WTC11 (cell line): ENCODE measurements around the gene MRPS5. TPM values are rescaled to one million over a fixed set of nuclear protein-coding genes. Genes with fewer than 3 reads are reported as not detected.

Experiments
- ATAC-seq: fragments of 200-7000 bp; cut with Tn5 transposase; 2 replicates; pipeline ENCODE4 v1.10.0; 2021; ENCODE audit warnings: mild to moderate bottlenecking, moderate library complexity
- CTCF ChIA-PET: fragments of 300-600 bp; sonication (Branson Sonifier 250); formaldehyde crosslinking; loops from one replicate; lab custom pipeline; 2021; ENCODE audit warnings: antibody characterized with exemption; lab: Charles Lee
- POLR2A ChIA-PET: fragments of 350-600 bp; sonication (Branson Sonifier 250); formaldehyde crosslinking; loops from one replicate; lab custom pipeline; 2021; ENCODE audit warnings: antibody characterized with exemption; lab: Charles Lee
- DNase-seq: peaks from one replicate; pipeline ENCODE4 v3.0.0; 2021; ENCODE audit warnings: low spot score
- H3K27ac Mint-ChIP-seq: 2 replicates; pipeline ENCODE4 v1.8.0; 2021; ENCODE audit warnings: mixed read lengths
- H3K27me3 Mint-ChIP-seq: 2 replicates; pipeline ENCODE4 v1.8.0; 2021; ENCODE audit warnings: low read depth, mild to moderate bottlenecking, moderate library complexity, mixed read lengths
- H3K36me3 Mint-ChIP-seq: 2 replicates; pipeline ENCODE4 v1.8.0; 2021; ENCODE audit warnings: mixed read lengths
- H3K4me1 Mint-ChIP-seq: 2 replicates; pipeline ENCODE4 v1.8.0; 2022; ENCODE audit warnings: mixed read lengths
- H3K4me3 Mint-ChIP-seq: 2 replicates; pipeline ENCODE4 v1.8.0; 2021; ENCODE audit warnings: mild to moderate bottlenecking, moderate library complexity, mixed read lengths
- H3K9me3 Mint-ChIP-seq: 2 replicates; pipeline ENCODE4 v1.8.0; 2021; ENCODE audit warnings: mixed read lengths
- AR ChIP-seq: fragments of 250-450 bp; sonication (Bioruptor Pico); IDR thresholded peaks from 2 replicates; pipeline ENCODE4 v1.9.0; 2021; ENCODE audit warnings: mild to moderate bottlenecking
- CREM ChIP-seq: sonication (generic); formaldehyde crosslinking; IDR thresholded peaks from 2 replicates; pipeline ENCODE4 v1.8.1; 2022; ENCODE audit warnings: mild to moderate bottlenecking, missing genetic modification reagents, moderate library complexity
- CTCF ChIP-seq: fragments of 200-600 bp; IDR thresholded peaks from 2 replicates; pipeline ENCODE4 v1.8.0; 2022; ENCODE audit warnings: antibody characterized with exemption
- E2F5 ChIP-seq: sonication (generic); formaldehyde crosslinking; IDR thresholded peaks from 2 replicates; pipeline ENCODE4 v1.8.1; 2022; ENCODE audit warnings: mild to moderate bottlenecking, moderate library complexity, missing genetic modification reagents
- ELF4 ChIP-seq: sonication (generic); formaldehyde crosslinking; IDR thresholded peaks from 2 replicates; pipeline ENCODE4 v1.8.1; 2022; ENCODE audit warnings: low read depth, mild to moderate bottlenecking, moderate library complexity, missing genetic modification reagents
- EMX1 ChIP-seq: fragments of 250-450 bp; sonication (Bioruptor Pico); IDR thresholded peaks from 2 replicates; pipeline ENCODE4 v1.8.0; 2021; ENCODE audit warnings: mild to moderate bottlenecking
- FOXJ3 ChIP-seq: sonication (generic); formaldehyde crosslinking; IDR thresholded peaks from 2 replicates; pipeline ENCODE4 v1.9.0; 2021; ENCODE audit warnings: missing genetic modification reagents, mild to moderate bottlenecking, borderline replicate concordance
- FOXK1 ChIP-seq: sonication (generic); formaldehyde crosslinking; IDR thresholded peaks from 2 replicates; pipeline ENCODE4 v1.8.0; 2022; ENCODE audit warnings: mild to moderate bottlenecking, moderate library complexity, missing genetic modification reagents
- FOXP4 ChIP-seq: sonication (generic); formaldehyde crosslinking; IDR thresholded peaks from 2 replicates; pipeline ENCODE4 v1.8.0; 2022; ENCODE audit warnings: mild to moderate bottlenecking, missing genetic modification reagents
- GABPB1 ChIP-seq: sonication (generic); formaldehyde crosslinking; IDR thresholded peaks from 2 replicates; pipeline ENCODE4 v1.8.1; 2023; ENCODE audit warnings: mild to moderate bottlenecking, missing genetic modification reagents
- HMGA2 ChIP-seq: fragments of 250-450 bp; sonication (Bioruptor Pico); IDR thresholded peaks from 2 replicates; pipeline ENCODE4 v1.4.0; 2021; ENCODE audit warnings: mild to moderate bottlenecking, moderate library complexity
- MLX ChIP-seq: sonication (generic); formaldehyde crosslinking; IDR thresholded peaks from 2 replicates; pipeline ENCODE4 v1.8.1; 2023; ENCODE audit warnings: mild to moderate bottlenecking, missing genetic modification reagents, moderate library complexity
- MXD4 ChIP-seq: fragments of 250-450 bp; sonication (Bioruptor Pico); IDR thresholded peaks from 2 replicates; pipeline ENCODE4 v1.8.0; 2021; ENCODE audit warnings: mild to moderate bottlenecking, moderate library complexity, borderline replicate concordance
- NFATC4 ChIP-seq: fragments of 250-450 bp; sonication (Bioruptor Pico); IDR thresholded peaks from 2 replicates; pipeline ENCODE4 v1.9.0; 2021; ENCODE audit warnings: mild to moderate bottlenecking
- NFYB ChIP-seq: sonication (generic); formaldehyde crosslinking; conservative IDR thresholded peaks from 2 replicates; pipeline ENCODE4 v1.8.0; 2022; ENCODE audit warnings: low read depth, missing genetic modification reagents
- NR1H2 ChIP-seq: sonication (generic); formaldehyde crosslinking; IDR thresholded peaks from 2 replicates; pipeline ENCODE4 v1.9.0; 2021; ENCODE audit warnings: mild to moderate bottlenecking, moderate library complexity, missing genetic modification reagents
- PREB ChIP-seq: sonication (generic); formaldehyde crosslinking; IDR thresholded peaks from 2 replicates; pipeline ENCODE4 v1.8.1; 2022; ENCODE audit warnings: mild to moderate bottlenecking, missing genetic modification reagents, moderate library complexity, borderline replicate concordance
- PRRX2 ChIP-seq: fragments of 250-450 bp; sonication (Bioruptor Pico); IDR thresholded peaks from 2 replicates; pipeline ENCODE4 v1.8.0; 2021; ENCODE audit warnings: mild to moderate bottlenecking
- SMAD3 ChIP-seq: sonication (generic); formaldehyde crosslinking; IDR thresholded peaks from 2 replicates; pipeline ENCODE4 v1.8.0; 2022; ENCODE audit warnings: missing genetic modification reagents, mild to moderate bottlenecking, borderline replicate concordance
- SOX15 ChIP-seq: fragments of 250-450 bp; sonication (Bioruptor Pico); IDR thresholded peaks from 2 replicates; pipeline ENCODE4 v1.9.0; 2021; ENCODE audit warnings: mild to moderate bottlenecking
- SP1 ChIP-seq: sonication (generic); formaldehyde crosslinking; conservative IDR thresholded peaks from 2 replicates; pipeline ENCODE4 v1.8.1; 2022; ENCODE audit warnings: missing genetic modification reagents
- TCF7 ChIP-seq: sonication (generic); formaldehyde crosslinking; IDR thresholded peaks from 2 replicates; pipeline ENCODE4 v1.8.0; 2022; ENCODE audit warnings: mild to moderate bottlenecking, low read depth, missing genetic modification reagents, moderate library complexity
- ZBTB21 ChIP-seq: sonication (generic); formaldehyde crosslinking; IDR thresholded peaks from 2 replicates; pipeline ENCODE4 v1.8.1; 2023; ENCODE audit warnings: mild to moderate bottlenecking, missing genetic modification reagents, borderline replicate concordance
- ZNF138 ChIP-seq: sonication (generic); formaldehyde crosslinking; conservative IDR thresholded peaks from 2 replicates; pipeline ENCODE4 v1.8.1; 2022; ENCODE audit warnings: mild to moderate bottlenecking, moderate library complexity, missing genetic modification reagents
- ZNF232 ChIP-seq: sonication (generic); formaldehyde crosslinking; IDR thresholded peaks from 2 replicates; pipeline ENCODE4 v1.8.0; 2022; ENCODE audit warnings: mild to moderate bottlenecking, missing genetic modification reagents
- ZNF263 ChIP-seq: sonication (generic); formaldehyde crosslinking; IDR thresholded peaks from 2 replicates; pipeline ENCODE4 v1.8.1; 2022; ENCODE audit warnings: low read depth, mild to moderate bottlenecking, moderate library complexity, missing genetic modification reagents
- ZNF396 ChIP-seq: fragments of 250-450 bp; sonication (Bioruptor Pico); IDR thresholded peaks from 2 replicates; pipeline ENCODE4 v1.8.0; 2021; ENCODE audit warnings: mild to moderate bottlenecking, moderate library complexity, borderline replicate concordance
- ZNF416 ChIP-seq: fragments of 250-450 bp; sonication (Bioruptor Pico); IDR thresholded peaks from 2 replicates; pipeline ENCODE4 v1.9.0; 2021; ENCODE audit warnings: mild to moderate bottlenecking, inconsistent platforms
- ZNF423 ChIP-seq: fragments of 250-450 bp; sonication (Bioruptor Pico); IDR thresholded peaks from 2 replicates; pipeline ENCODE4 v2.1.2; 2022; ENCODE audit warnings: mild to moderate bottlenecking, moderate library complexity
- ZNF671 ChIP-seq: fragments of 250-450 bp; sonication (Bioruptor Pico); IDR thresholded peaks from 2 replicates; pipeline ENCODE4 v1.8.0; 2021; ENCODE audit warnings: mild to moderate bottlenecking
- total RNA-seq: library from RNA; stranded (reverse); gene quantifications from 3 replicates; pipeline ENCODE4 v1.2.3, GENCODE V29; 2021

MRPS5 gene
- total RNA-seq, 1 experiment from 2014 or later, result 70.3 TPM

- CTCF ChIA-PET, result interaction anchor here (4.8 kb wide), 1 partner anchor 64 kb away, joined by 66 read pairs; no protein-coding TSS in a partner anchor
- peaks cover 10% of the 10 kb centered on the region for H3K4me1 Mint-ChIP-seq
- no peak for ATAC-seq
These were observed 71.0 kb downstream of the MRPS5 start for GRCh38 chr2:95050385-95051300.

GRCh38 chr2:95049961-95050360 is 71.6 kb downstream of the MRPS5 start:
- no peaks in the 10 kb centered on the region for H3K9me3 Mint-ChIP-seq
- H3K27ac Mint-ChIP-seq, result no peak overlapping the region
- no peak overlapping the region for H3K4me3 Mint-ChIP-seq
- ATAC-seq (no peak), DNase-seq (no peak)
- H3K27me3 Mint-ChIP-seq, result peaks cover 4% of the 10 kb centered on the region
- no peaks in the 10 kb centered on the region for H3K36me3 Mint-ChIP-seq
- TF ChIP-seq ZNF263 (no peak), MXD4 (CRISPR knock-in tag) (no peak), NFATC4 (CRISPR knock-in tag) (no peak), PREB (no peak), E2F5 (no peak), SOX15 (CRISPR knock-in tag) (no peak), EMX1 (CRISPR knock-in tag) (no peak), FOXP4 (CRISPR knock-in tag) (no peak), AR (CRISPR knock-in tag) (no peak), MLX (CRISPR knock-in tag) (no peak), SMAD3 (CRISPR knock-in tag) (no peak), CTCF (no peak), GABPB1 (CRISPR knock-in tag) (no peak), TCF7 (no peak)
- ChIA-PET POLR2A (no interaction called here), CTCF (interaction anchor here (4.8 kb wide), 1 partner anchor 64 kb away, joined by 66 read pairs; no protein-coding TSS in a partner anchor)
- H3K4me1 Mint-ChIP-seq, result peaks cover 10% of the 10 kb centered on the region

More at GRCh38 chr2:95050385-95051300, 71.0 kb downstream of the MRPS5 start:
- TF ChIP-seq ZBTB21 (CRISPR knock-in tag) (no peak), ZNF423 (no peak), FOXJ3 (no peak), CTCF (no peak), ZNF671 (CRISPR knock-in tag) (no peak), NFYB (no peak), ZNF232 (no peak), ELF4 (CRISPR knock-in tag) (no peak), SP1 (CRISPR knock-in tag) (no peak), PRRX2 (CRISPR knock-in tag) (no peak), ZNF416 (no peak), HMGA2 (CRISPR knock-in tag) (no peak), ZNF396 (CRISPR knock-in tag) (no peak), ZNF138 (CRISPR knock-in tag) (no peak), CREM (no peak), FOXK1 (CRISPR knock-in tag) (no peak), NR1H2 (no peak)
- Mint-ChIP-seq H3K4me3 (no peak overlapping the region), H3K27me3 (peaks cover 4% of the 10 kb centered on the region), H3K27ac (no peak overlapping the region), H3K9me3 (no peaks in the 10 kb centered on the region), H3K36me3 (no peaks in the 10 kb centered on the region)
- DNase-seq, result no peak
- POLR2A ChIA-PET, result no interaction called here
